Loucy (cell line): ENCODE results near the gene IGSF5.

ENCODE experiments used
- H2AFZ ChIP-seq: fragments of 200-600 bp; sonication (generic); 2 replicates; pipeline ENCODE4 v1.6.0; 2016; ENCODE audit warnings: antibody characterized with exemption, mild to moderate bottlenecking, low read length, moderate library complexity
- H3F3A ChIP-seq: fragments of 200-600 bp; 2 replicates; pipeline ENCODE4 v1.6.0; 2016; ENCODE audit warnings: antibody characterized with exemption, low read depth, mild to moderate bottlenecking
- H3K27me3 ChIP-seq: fragments of 200-600 bp; sonication (generic); 2 replicates; pipeline ENCODE4 v1.6.1; 2014; ENCODE audit warnings: low read length, mild to moderate bottlenecking; ENCODE audit not compliant: insufficient read depth, poor library complexity, severe bottlenecking
- H3K36me3 ChIP-seq: fragments of 200-600 bp; sonication (generic); 2 replicates; pipeline ENCODE4 v1.6.1; 2016; ENCODE audit warnings: low read length; ENCODE audit not compliant: insufficient read depth
- H3K4me1 ChIP-seq: fragments of 200-600 bp; sonication (generic); 2 replicates; pipeline ENCODE4 v1.5.1; 2014; ENCODE audit warnings: low read length, mild to moderate bottlenecking; ENCODE audit not compliant: insufficient read depth, poor library complexity, severe bottlenecking
- H3K4me2 ChIP-seq: fragments of 200-600 bp; sonication (generic); 2 replicates; pipeline ENCODE4 v1.6.0; 2014; ENCODE audit warnings: antibody characterized with exemption, low read length, low read depth, mild to moderate bottlenecking; ENCODE audit not compliant: poor library complexity, severe bottlenecking
- H3K4me3 ChIP-seq: fragments of 200-600 bp; sonication (generic); 2 replicates; pipeline ENCODE4 v1.5.1; 2014; ENCODE audit warnings: low read length, mild to moderate bottlenecking, mixed read lengths; ENCODE audit not compliant: poor library complexity, severe bottlenecking
- H3K79me2 ChIP-seq: fragments of 200-600 bp; sonication (generic); 2 replicates; pipeline ENCODE4 v1.6.1; 2014; ENCODE audit warnings: low read length; ENCODE audit not compliant: insufficient read depth
- H3K9ac ChIP-seq: fragments of 200-600 bp; sonication (generic); 2 replicates; pipeline ENCODE4 v1.6.0; 2014; ENCODE audit warnings: mild to moderate bottlenecking, low read depth, low read length, moderate library complexity; ENCODE audit not compliant: poor library complexity, severe bottlenecking
- H3K9me2 ChIP-seq: fragments of 200-600 bp; sonication (generic); replicated peaks from 2 replicates; pipeline ENCODE4 v1.6.1; 2016; ENCODE audit warnings: low read depth, low read length, mixed read lengths
- H3K9me3 ChIP-seq: fragments of 200-600 bp; sonication (generic); 2 replicates; pipeline ENCODE4 v1.6.1; 2014; ENCODE audit warnings: mild to moderate bottlenecking, antibody characterized with exemption, low read length, low read depth; ENCODE audit not compliant: insufficient read depth
- H4K20me1 ChIP-seq: fragments of 200-600 bp; sonication (generic); 2 replicates; pipeline ENCODE4 v1.6.0; 2014; ENCODE audit warnings: antibody characterized with exemption, low read length, mild to moderate bottlenecking; ENCODE audit not compliant: insufficient read depth, poor library complexity, severe bottlenecking
- EZH2phosphoT487 ChIP-seq: fragments of 200-600 bp; IDR thresholded peaks from 2 replicates; pipeline ENCODE4 v1.6.1; 2018; ENCODE audit warnings: antibody characterized with exemption, mild to moderate bottlenecking, moderate library complexity, borderline replicate concordance
- TF ChIP-seq, protein P1 (sequence below): fragments of 200-600 bp; sonication (generic); conservative IDR thresholded peaks from 2 replicates; pipeline ENCODE4 v1.5.1; 2014; ENCODE audit warnings: mild to moderate bottlenecking, antibody characterized with exemption, low read length

The IGSF5 gene

DNA sequence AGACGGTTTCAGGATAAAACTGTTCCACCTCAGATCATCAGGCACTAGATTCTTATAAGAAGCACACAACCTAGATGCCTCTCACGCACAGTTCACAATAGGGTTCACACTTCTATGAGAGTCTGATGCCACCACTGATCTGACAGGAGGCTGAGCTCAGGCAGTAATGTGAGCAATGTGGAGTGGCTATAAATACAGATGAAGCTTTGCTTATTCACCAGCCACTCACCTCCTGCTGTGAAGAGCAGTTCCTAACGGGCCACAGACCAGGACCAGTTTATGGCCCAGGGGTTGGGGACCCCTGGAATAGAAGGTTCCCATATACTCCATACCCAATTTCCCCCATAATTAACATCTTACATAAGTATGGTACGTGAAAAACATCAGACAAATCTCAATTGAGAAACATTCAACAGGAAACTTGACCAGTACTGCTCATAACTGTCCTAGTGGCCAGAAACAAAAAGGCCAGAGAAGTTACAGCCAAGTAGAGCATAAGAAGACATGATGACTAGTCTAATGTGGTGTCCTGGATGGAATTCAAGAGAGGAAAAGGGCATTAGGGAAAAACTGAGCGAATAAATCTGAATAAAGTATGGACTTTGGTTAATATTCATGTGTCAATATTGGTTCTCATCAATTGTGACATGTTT, 24.7 kb upstream of the IGSF5 start:
- Histone ChIP-seq H3K9me2 (no peaks in the 10 kb centered on the region), H3F3A (no peaks in the 10 kb centered on the region), H3K9ac (no peak overlapping the region), H3K79me2 (no peaks in the 10 kb centered on the region), H4K20me1 (no peaks in the 10 kb centered on the region), H3K9me3 (no peaks in the 10 kb centered on the region; the same call in 1 of the 2 replicates), H3K27me3 (no peaks in the 10 kb centered on the region), H3K4me2 (no peak overlapping the region), H2AFZ (no peak overlapping the region), H3K4me1 (no peaks in the 10 kb centered on the region), H3K4me3 (no peak overlapping the region), H3K36me3 (no peaks in the 10 kb centered on the region)
- TF ChIP-seq, protein P1, sequence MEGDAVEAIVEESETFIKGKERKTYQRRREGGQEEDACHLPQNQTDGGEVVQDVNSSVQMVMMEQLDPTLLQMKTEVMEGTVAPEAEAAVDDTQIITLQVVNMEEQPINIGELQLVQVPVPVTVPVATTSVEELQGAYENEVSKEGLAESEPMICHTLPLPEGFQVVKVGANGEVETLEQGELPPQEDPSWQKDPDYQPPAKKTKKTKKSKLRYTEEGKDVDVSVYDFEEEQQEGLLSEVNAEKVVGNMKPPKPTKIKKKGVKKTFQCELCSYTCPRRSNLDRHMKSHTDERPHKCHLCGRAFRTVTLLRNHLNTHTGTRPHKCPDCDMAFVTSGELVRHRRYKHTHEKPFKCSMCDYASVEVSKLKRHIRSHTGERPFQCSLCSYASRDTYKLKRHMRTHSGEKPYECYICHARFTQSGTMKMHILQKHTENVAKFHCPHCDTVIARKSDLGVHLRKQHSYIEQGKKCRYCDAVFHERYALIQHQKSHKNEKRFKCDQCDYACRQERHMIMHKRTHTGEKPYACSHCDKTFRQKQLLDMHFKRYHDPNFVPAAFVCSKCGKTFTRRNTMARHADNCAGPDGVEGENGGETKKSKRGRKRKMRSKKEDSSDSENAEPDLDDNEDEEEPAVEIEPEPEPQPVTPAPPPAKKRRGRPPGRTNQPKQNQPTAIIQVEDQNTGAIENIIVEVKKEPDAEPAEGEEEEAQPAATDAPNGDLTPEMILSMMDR = no peak
- no peak for TF ChIP-seq EZH2phosphoT487

DNA sequence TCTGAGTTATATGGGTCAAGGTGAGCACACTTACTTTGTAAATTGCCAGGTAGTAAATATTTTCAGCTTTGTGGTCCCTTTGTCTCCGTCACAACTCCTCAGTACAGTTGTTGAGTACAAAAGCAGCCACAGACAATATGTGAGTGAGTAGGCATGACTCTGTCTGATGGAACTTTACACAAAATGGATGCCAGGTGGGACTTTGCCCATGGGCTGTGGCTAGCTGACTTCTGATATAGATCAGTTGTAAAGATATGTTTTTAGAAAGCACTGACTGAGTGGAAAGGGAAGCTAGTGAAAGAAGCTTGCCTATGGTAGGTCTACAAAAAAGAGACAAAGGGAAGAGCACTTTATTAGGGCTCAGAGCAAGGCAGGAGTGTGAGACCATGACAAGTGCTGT, 23.1 kb upstream of the IGSF5 start:
- no peaks in the 10 kb centered on the region for H3K36me3 ChIP-seq
- peaks cover 5% of the 10 kb centered on the region; the same call in 1 of the 2 replicates for H3K9me3 ChIP-seq
- H3K4me1 ChIP-seq = no peaks in the 10 kb centered on the region
- H4K20me1 ChIP-seq = no peaks in the 10 kb centered on the region
- H3K4me3 ChIP-seq = no peak overlapping the region
- no peaks in the 10 kb centered on the region for H3K79me2 ChIP-seq
- no peak overlapping the region for H2AFZ ChIP-seq
- H3K9ac ChIP-seq = no peak overlapping the region
- no peaks in the 10 kb centered on the region for H3K27me3 ChIP-seq
- TF ChIP-seq EZH2phosphoT487 = no peak
- TF ChIP-seq, protein P1 = no peak
- no peaks in the 10 kb centered on the region for H3F3A ChIP-seq
- no peak overlapping the region for H3K4me2 ChIP-seq
- H3K9me2 ChIP-seq = no peaks in the 10 kb centered on the region

DNA sequence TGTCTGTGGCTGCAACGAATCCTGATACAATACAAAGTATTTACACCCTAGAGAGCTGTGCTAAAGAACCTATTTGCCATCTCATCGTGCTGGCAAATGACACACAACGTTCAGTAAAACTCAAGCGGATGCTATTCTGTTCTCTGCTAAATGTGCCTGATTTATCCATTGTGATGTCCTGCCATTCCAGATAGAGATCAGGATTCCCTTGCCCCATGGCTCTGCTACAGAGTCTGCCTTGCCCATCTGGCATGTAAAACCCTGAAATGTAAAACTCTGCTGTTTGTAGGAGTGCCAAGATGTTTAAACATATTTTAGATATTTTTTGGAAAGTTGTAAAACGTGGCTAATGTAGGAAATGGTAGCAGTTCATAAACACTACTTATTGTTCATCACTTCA, 20.0 kb upstream of the IGSF5 start:
- no peaks in the 10 kb centered on the region for H3F3A ChIP-seq
- no peak overlapping the region for H3K4me2 ChIP-seq
- H3K9me2 ChIP-seq = no peaks in the 10 kb centered on the region
- H3K9me3 ChIP-seq = peaks cover 9% of the 10 kb centered on the region; the same call in 1 of the 2 replicates
- H3K9ac ChIP-seq = no peak overlapping the region
- H4K20me1 ChIP-seq = no peaks in the 10 kb centered on the region
- no peaks in the 10 kb centered on the region for H3K4me1 ChIP-seq
- no peaks in the 10 kb centered on the region for H3K36me3 ChIP-seq
- H3K4me3 ChIP-seq = no peak overlapping the region
- H2AFZ ChIP-seq = no peak overlapping the region
- no peaks in the 10 kb centered on the region for H3K79me2 ChIP-seq
- no peaks in the 10 kb centered on the region for H3K27me3 ChIP-seq
- TF ChIP-seq, protein P1 = no peak
- TF ChIP-seq EZH2phosphoT487 = no peak
